ENCODE measurements around the gene TNC. TPM values are rescaled to one million over a fixed set of nuclear protein-coding genes. Genes with fewer than 3 reads are reported as not detected.

The TNC gene
- total RNA-seq, 1 donor from 2014 or later: 21.5 TPM

DNA sequence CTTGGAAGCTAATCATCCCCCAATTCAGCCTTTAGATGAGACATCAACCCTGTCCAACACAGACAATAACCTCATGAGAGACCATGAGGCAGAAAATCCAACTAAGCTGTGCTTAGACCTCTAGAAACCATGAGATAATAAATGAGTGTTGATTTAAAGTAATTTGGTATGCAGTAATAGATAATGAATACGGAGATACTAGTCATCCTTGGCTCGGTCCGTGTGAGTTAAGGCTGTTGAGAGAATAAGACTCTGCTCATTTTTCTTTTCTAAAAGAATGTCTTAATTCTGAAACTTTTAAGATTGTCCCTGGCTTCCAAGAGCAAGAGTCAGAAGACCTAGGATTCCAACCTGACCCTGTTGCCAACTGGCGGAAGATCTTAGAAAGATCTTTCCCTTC, 6.1 kb downstream of the TNC start:
- Mint-ChIP-seq H3K36me3 (no peaks in the 10 kb centered on the region), H3K4me3 (no peak overlapping the region), H3K27me3 (ENCODE audit: low read depth) (peaks cover 4% of the 10 kb centered on the region), H3K27ac (no peak overlapping the region), H3K4me1 (peaks cover 26% of the 10 kb centered on the region), H3K9me3 (no peaks in the 10 kb centered on the region)
- TF ChIP-seq, protein P1, sequence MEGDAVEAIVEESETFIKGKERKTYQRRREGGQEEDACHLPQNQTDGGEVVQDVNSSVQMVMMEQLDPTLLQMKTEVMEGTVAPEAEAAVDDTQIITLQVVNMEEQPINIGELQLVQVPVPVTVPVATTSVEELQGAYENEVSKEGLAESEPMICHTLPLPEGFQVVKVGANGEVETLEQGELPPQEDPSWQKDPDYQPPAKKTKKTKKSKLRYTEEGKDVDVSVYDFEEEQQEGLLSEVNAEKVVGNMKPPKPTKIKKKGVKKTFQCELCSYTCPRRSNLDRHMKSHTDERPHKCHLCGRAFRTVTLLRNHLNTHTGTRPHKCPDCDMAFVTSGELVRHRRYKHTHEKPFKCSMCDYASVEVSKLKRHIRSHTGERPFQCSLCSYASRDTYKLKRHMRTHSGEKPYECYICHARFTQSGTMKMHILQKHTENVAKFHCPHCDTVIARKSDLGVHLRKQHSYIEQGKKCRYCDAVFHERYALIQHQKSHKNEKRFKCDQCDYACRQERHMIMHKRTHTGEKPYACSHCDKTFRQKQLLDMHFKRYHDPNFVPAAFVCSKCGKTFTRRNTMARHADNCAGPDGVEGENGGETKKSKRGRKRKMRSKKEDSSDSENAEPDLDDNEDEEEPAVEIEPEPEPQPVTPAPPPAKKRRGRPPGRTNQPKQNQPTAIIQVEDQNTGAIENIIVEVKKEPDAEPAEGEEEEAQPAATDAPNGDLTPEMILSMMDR (IDR thresholded peaks at IDR 0.05; ENCODE audit: unreplicated experiment): no peak
- DNase-seq (ENCODE audit: low spot score in 2 of 2, unreplicated experiment in 2 of 2): no peak

DNA sequence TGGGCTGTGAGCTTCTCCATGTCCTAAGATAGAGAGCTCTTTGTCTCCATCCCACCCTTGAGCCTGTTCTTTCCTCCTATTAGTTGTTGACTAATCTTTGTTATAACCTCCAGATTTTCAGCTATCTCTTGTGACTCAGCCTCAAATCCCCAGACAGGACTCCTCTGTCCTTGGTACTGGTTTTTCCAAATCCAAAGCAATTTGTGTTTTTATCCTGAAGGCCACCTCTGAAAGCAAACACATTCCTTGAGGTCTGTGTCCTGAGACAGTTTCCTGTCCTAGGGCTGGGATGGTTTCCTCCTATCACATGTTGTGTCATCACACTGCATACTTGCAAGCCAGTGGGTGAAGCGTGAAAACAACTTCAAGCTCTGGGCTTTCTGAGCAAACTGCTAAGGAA, 8.5 kb downstream of the TNC start:
- no peak for DNase-seq (ENCODE audit: low spot score in 2 of 2, unreplicated experiment in 2 of 2)
- Mint-ChIP-seq H3K4me1 (peaks cover 12% of the 10 kb centered on the region), H3K27me3 (ENCODE audit: low read depth) (no peaks in the 10 kb centered on the region), H3K27ac (no peak overlapping the region), H3K4me3 (no peak overlapping the region), H3K9me3 (no peaks in the 10 kb centered on the region), H3K36me3 (no peaks in the 10 kb centered on the region)
- TF ChIP-seq, protein P1 (IDR thresholded peaks at IDR 0.05; ENCODE audit: unreplicated experiment): no peak

DNA sequence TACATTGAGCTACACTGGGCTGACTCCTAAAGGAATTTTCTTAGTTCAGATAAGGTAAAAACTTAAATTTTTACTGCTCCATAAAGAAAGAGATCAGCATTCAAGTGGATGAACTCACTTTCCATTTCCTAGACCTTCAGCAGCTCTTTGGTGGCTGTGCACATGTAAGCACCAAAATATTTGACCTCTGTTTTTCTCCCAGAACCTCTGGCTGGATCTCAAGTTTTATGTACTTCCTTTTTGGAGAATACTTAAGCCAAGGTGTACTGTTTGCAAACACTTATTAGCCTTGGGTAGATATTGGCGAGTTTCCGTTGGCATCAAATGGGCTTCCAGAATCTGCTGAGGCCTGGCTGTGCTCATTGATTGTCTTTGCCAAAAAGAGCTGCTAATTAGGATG, 10.3 kb downstream of the TNC start:
- no peak for DNase-seq (ENCODE audit: low spot score in 2 of 2, unreplicated experiment in 2 of 2)
- Mint-ChIP-seq H3K9me3 (no peaks in the 10 kb centered on the region), H3K4me3 (no peak overlapping the region), H3K27ac (no peak overlapping the region), H3K4me1 (peaks cover 8% of the 10 kb centered on the region), H3K36me3 (no peaks in the 10 kb centered on the region), H3K27me3 (ENCODE audit: low read depth) (no peaks in the 10 kb centered on the region)
- TF ChIP-seq, protein P1 (IDR thresholded peaks at IDR 0.05; ENCODE audit: unreplicated experiment): no peak

DNA sequence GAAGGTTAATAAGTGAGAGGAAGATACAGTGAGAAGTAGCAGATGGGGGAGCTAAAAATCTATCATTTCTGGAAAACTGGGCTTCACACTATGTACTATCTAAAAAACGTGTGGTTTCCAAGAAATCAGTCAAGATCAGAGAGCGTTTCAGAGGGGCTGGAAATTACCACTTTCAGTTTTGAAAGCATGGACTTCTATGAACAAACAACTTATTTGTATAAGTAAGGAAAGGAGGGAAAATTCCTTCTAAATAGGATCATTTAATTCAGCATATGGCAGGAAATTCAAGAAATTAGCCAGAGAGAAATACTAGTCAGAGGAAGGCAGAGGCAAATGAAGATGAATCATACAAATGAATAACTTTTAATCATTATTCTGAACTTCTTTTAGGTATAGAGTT, 11.3 kb downstream of the TNC start:
- Mint-ChIP-seq H3K27ac (no peak overlapping the region), H3K9me3 (no peaks in the 10 kb centered on the region), H3K27me3 (ENCODE audit: low read depth) (no peaks in the 10 kb centered on the region), H3K36me3 (no peaks in the 10 kb centered on the region), H3K4me3 (no peak overlapping the region), H3K4me1 (peaks cover 8% of the 10 kb centered on the region)
- DNase-seq (ENCODE audit: low spot score in 2 of 2, unreplicated experiment in 2 of 2): no peak
- TF ChIP-seq, protein P1 (IDR thresholded peaks at IDR 0.05; ENCODE audit: unreplicated experiment): no peak

DNA sequence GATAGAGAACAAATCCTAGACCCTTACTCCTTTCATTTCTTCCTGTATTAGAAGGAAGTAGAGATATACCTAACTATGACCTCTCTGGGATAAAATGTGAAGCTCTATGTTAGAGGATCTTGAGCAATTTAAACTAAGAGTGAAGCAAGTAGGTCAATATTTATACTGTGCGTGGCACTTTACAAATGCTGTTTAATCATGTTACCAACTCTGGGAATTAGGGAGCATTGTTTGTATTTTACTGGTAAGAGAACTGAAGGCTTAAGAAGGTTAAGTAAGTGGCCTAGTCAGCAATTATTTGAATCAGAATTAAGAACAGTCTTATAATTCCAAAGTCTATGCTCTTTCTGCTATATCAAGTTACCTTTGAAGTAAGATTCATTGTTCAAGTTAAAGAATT, 12.0 kb downstream of the TNC start:
- H3K27me3 Mint-ChIP-seq (ENCODE audit: low read depth): no peaks in the 10 kb centered on the region
- no peak overlapping the region for H3K27ac Mint-ChIP-seq
- no peaks in the 10 kb centered on the region for H3K36me3 Mint-ChIP-seq
- TF ChIP-seq, protein P1 (IDR thresholded peaks at IDR 0.05; ENCODE audit: unreplicated experiment): no peak
- H3K4me1 Mint-ChIP-seq: peaks cover 8% of the 10 kb centered on the region
- no peak overlapping the region for H3K4me3 Mint-ChIP-seq
- no peak for DNase-seq (ENCODE audit: low spot score in 2 of 2, unreplicated experiment in 2 of 2)
- H3K9me3 Mint-ChIP-seq: no peaks in the 10 kb centered on the region

DNA sequence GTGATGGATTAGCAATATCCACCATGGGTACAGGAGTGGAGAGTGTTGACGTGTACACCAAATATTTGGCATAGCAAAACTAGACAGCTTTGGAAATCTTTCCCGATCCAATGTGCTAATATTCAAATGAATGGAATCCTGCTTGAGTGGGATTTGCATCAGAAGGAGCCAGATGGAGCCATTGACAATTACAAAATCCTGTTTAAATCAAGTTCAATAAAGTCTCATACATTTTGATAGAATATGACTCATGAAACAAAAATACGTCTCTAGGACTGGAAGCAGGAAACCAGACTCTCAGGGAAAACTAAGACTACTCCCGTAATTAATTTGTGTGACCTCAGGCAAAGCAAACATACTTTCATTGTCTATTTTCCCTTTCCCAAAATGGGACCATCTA, 13.0 kb downstream of the TNC start:
- Mint-ChIP-seq H3K27ac (no peak overlapping the region), H3K4me3 (no peak overlapping the region), H3K9me3 (no peaks in the 10 kb centered on the region), H3K27me3 (ENCODE audit: low read depth) (no peaks in the 10 kb centered on the region), H3K4me1 (peaks cover 8% of the 10 kb centered on the region), H3K36me3 (no peaks in the 10 kb centered on the region)
- no peak for DNase-seq (ENCODE audit: low spot score in 2 of 2, unreplicated experiment in 2 of 2)
- TF ChIP-seq, protein P1 (IDR thresholded peaks at IDR 0.05; ENCODE audit: unreplicated experiment): no peak
